ENCODE measurements around the gene GSG1L. TPM values are rescaled to one million over a fixed set of nuclear protein-coding genes. Genes with fewer than 3 reads are reported as not detected.

Gene GSG1L
- total RNA-seq, 1 experiment from 2014 or later, result not detected

DNA sequence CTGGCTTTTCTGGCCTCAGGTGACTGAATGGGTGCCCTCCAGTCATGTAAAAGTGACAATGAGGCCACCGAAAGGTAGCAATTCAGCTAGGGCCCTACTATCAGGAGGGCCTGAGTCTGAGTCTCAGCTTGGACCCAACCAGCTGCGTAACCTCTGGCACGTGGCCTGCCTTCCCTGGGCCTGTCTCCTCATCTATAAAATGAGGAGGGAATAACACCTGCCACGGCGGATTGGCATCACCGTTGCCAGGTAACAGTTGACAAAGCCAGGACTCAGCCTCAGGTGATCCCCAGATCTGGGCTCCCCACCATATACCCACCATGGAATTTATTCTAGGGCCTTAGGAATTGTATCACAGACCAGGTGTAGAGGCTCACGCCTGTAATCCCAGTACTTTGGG lies 296.4 kb downstream of the GSG1L start:
- POLR2A ChIA-PET (ENCODE audit: unreplicated experiment), result no interaction called here
- Histone ChIP-seq H3K27ac (no peak overlapping the region), H3K36me3 (ENCODE audit: low read depth) (peaks cover 19% of the 10 kb centered on the region), H3K9me3 (ENCODE audit: insufficient read depth, low read depth) (peaks cover 4% of the 10 kb centered on the region; the same call in 1 of the 2 replicates), H3K4me2 (no peak overlapping the region), H3K4me3 (no peak overlapping the region), H3K4me1 (replicated peaks; ENCODE audit: insufficient read depth) (0 out of 2 replicates have a peak, but pooled peaks cover 7% of the 10 kb centered on the region), H3K79me2 (ENCODE audit: low read depth) (no peaks in the 10 kb centered on the region), H2AFZ (no peak overlapping the region), H4K20me1 (ENCODE audit: insufficient read depth) (no peaks in the 10 kb centered on the region), H3F3A (ENCODE audit: insufficient read depth, low read depth) (peaks cover 5% of the 10 kb centered on the region; the same call in 1 of the 2 replicates), H3K27me3 (ENCODE audit: insufficient read depth, low read depth) (no peaks in the 10 kb centered on the region), H3K9me2 (ENCODE audit: insufficient read depth) (no peaks in the 10 kb centered on the region)
- BruUV-seq (replicated peaks), result no TSS peak
- DNase-seq, result no peak
- intact Hi-C loops (cut with micrococcal nuclease; ENCODE audit: unreplicated experiment), result no loop called here
- CTCF ChIA-PET, result no interaction called here
- TF ChIP-seq EZH2 (IDR thresholded peaks at IDR 0.05; ENCODE audit: low read depth), result no peak
- TF ChIP-seq, protein P1, sequence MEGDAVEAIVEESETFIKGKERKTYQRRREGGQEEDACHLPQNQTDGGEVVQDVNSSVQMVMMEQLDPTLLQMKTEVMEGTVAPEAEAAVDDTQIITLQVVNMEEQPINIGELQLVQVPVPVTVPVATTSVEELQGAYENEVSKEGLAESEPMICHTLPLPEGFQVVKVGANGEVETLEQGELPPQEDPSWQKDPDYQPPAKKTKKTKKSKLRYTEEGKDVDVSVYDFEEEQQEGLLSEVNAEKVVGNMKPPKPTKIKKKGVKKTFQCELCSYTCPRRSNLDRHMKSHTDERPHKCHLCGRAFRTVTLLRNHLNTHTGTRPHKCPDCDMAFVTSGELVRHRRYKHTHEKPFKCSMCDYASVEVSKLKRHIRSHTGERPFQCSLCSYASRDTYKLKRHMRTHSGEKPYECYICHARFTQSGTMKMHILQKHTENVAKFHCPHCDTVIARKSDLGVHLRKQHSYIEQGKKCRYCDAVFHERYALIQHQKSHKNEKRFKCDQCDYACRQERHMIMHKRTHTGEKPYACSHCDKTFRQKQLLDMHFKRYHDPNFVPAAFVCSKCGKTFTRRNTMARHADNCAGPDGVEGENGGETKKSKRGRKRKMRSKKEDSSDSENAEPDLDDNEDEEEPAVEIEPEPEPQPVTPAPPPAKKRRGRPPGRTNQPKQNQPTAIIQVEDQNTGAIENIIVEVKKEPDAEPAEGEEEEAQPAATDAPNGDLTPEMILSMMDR (conservative IDR thresholded peaks at IDR 0.05), result no peak

DNA sequence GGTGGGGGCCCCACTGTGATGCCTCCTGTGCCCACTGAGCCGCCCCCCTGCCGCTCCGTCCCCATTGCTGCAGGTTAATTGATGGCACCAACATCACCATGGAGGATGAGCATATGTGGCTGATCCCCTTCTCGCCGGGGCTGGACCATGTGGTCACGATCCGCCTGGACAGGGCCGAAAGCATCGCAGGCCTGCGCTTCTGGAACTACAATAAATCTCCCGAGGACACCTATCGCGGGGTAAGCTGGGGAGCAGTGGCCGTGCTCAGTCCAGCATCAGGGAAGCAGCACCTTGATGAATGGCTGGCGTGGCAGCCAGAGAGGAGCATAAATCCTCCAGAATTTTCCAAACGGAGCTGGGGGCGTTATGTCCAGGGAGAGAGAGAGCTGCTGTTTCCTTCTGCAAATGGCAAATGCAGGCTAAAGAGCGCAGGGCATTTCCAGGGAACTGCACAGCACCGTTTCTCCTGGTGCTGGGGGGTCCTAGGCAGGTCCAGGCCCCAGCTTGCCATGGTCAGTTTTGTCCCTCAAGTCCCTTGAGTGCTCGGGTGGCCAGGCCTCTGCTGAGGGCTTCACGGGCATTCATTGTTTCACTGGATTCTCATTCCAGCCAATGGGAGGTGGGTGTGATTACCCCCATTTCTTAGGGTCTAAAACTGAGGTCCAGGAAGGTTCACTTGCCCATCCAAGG lies 297.1 kb downstream of the GSG1L start:
- peaks cover 4% of the 10 kb centered on the region; the same call in 1 of the 2 replicates for H3K9me3 ChIP-seq (ENCODE audit: insufficient read depth, low read depth)
- POLR2A ChIA-PET (ENCODE audit: unreplicated experiment), result no interaction called here
- H3K79me2 ChIP-seq (ENCODE audit: low read depth), result no peaks in the 10 kb centered on the region
- no peaks in the 10 kb centered on the region for H3K9me2 ChIP-seq (ENCODE audit: insufficient read depth)
- H4K20me1 ChIP-seq (ENCODE audit: insufficient read depth), result no peaks in the 10 kb centered on the region
- no TSS peak for BruUV-seq (replicated peaks)
- CTCF ChIA-PET, result no interaction called here
- TF ChIP-seq, protein P1 (conservative IDR thresholded peaks at IDR 0.05), result no peak
- DNase-seq, result no peak
- peaks cover 2% of the 10 kb centered on the region; the same call in 1 of the 2 replicates for H3F3A ChIP-seq (ENCODE audit: insufficient read depth, low read depth)
- peaks cover 19% of the 10 kb centered on the region for H3K36me3 ChIP-seq (ENCODE audit: low read depth)
- H3K4me1 ChIP-seq (replicated peaks; ENCODE audit: insufficient read depth), result 0 out of 2 replicates have a peak, but pooled peaks cover 11% of the 10 kb centered on the region
- no peak overlapping the region for H3K4me2 ChIP-seq
- no peak overlapping the region for H3K27ac ChIP-seq
- intact Hi-C loops (cut with micrococcal nuclease; ENCODE audit: unreplicated experiment), result no loop called here
- H3K4me3 ChIP-seq, result no peak overlapping the region
- H2AFZ ChIP-seq, result no peak overlapping the region
- H3K27me3 ChIP-seq (ENCODE audit: insufficient read depth, low read depth), result no peaks in the 10 kb centered on the region

DNA sequence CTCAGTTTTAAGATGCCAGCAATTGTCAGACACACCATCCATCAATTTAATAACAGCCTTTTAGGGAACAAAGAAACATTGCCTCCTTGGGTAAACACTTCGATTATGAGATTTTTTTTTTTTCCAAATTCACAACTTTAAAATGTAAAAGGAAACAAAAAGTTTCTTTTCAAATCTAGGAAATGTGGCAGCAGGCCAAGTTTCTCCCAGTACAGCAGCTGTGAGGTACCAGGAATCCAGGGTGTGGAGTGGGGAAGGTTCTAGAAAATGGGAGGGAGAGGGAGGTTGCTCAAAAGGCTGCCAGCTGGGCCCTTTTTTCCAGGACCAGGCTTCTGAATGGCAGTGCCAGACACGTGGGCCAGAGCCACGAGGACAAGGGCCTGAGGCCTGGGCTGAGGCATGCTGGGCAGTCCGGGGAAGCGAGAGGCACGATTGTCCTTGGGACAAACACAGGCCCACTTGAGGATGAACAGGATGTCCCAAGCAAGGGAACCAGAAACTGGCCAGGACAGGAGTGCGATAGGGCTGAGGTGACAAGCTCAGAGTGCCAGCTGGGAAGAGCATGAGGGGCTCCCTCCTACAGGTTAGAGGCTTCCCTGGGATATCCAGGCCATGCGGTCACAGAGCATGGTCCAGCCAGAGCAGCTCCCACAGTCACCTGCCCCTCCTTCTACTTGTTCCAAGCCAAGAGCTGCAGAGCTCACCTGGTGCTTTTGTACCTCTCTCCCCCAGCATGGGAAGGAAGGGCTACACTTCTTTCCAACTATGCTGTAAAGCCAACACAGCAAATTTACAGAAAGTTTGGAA lies 298.4 kb downstream of the GSG1L start:
- TF ChIP-seq, protein P1 (conservative IDR thresholded peaks at IDR 0.05), result no peak
- TF ChIP-seq EZH2 (IDR thresholded peaks at IDR 0.05; ENCODE audit: low read depth), result no peak
- H3F3A ChIP-seq (ENCODE audit: insufficient read depth, low read depth), result peaks cover 2% of the 10 kb centered on the region; the same call in 1 of the 2 replicates
- no peaks in the 10 kb centered on the region for H3K27me3 ChIP-seq (ENCODE audit: insufficient read depth, low read depth)
- H3K9me2 ChIP-seq (ENCODE audit: insufficient read depth), result no peaks in the 10 kb centered on the region
- no peak overlapping the region for H3K4me2 ChIP-seq
- H4K20me1 ChIP-seq (ENCODE audit: insufficient read depth), result no peaks in the 10 kb centered on the region
- no peak overlapping the region for H3K4me3 ChIP-seq
- no TSS peak for BruUV-seq (replicated peaks)
- peaks cover 4% of the 10 kb centered on the region; the same call in 1 of the 2 replicates for H3K9me3 ChIP-seq (ENCODE audit: insufficient read depth, low read depth)
- no peaks in the 10 kb centered on the region for H3K79me2 ChIP-seq (ENCODE audit: low read depth)
- H3K4me1 ChIP-seq (replicated peaks; ENCODE audit: insufficient read depth), result 0 out of 2 replicates have a peak, but pooled peaks cover 11% of the 10 kb centered on the region
- peaks cover 19% of the 10 kb centered on the region for H3K36me3 ChIP-seq (ENCODE audit: low read depth)
- POLR2A ChIA-PET (ENCODE audit: unreplicated experiment), result no interaction called here
- DNase-seq, result no peak
- CTCF ChIA-PET, result no interaction called here
- H3K27ac ChIP-seq, result no peak overlapping the region
- intact Hi-C loops (cut with micrococcal nuclease; ENCODE audit: unreplicated experiment), result no loop called here
- H2AFZ ChIP-seq, result no peak overlapping the region

All from PC-9 (cell line).